ENCODE data around the gene CD109. TPM values are rescaled to one million over a fixed set of nuclear protein-coding genes. Genes with fewer than 3 reads are reported as not detected.

The CD109 gene
- polyA plus RNA-seq, 6 donors from 2014 or later = 0.07 TPM; not detected in 5

Other genes with a start within 250 kb of the CD109 start
- 10 to 100 TPM in 4 of 6 donors, 1 to 10 TPM in 2; 2.4 to 15.0 (median 10.3) TPM for gene CGAS, start 243.9 kb upstream of the CD109 start, polyA plus RNA-seq (ENCODE audit: low read depth in 6 of 6)
- gene MTO1, start 234.5 kb upstream of the CD109 start, polyA plus RNA-seq (ENCODE audit: low read depth in 6 of 6) = 10 to 100 TPM; 24.3 to 56.5 (median 30.8) TPM
- over 10,000 TPM in 1 of 6 donors, 1,000 to 10,000 TPM in 5; 7,111 to 10,868 (median 8,890) TPM for gene EEF1A1, start 175.2 kb upstream of the CD109 start, polyA plus RNA-seq (ENCODE audit: low read depth in 6 of 6)
- gene SLC17A5, start 42.2 kb upstream of the CD109 start, polyA plus RNA-seq (ENCODE audit: low read depth in 6 of 6) = 1 to 10 TPM in 5 of 6 donors, under 1 TPM in 1; 0.40 to 6.0 (median 5.6) TPM